HepG2 (cell line): Measurements from ENCODE around the gene APRT. TPM values are rescaled to one million over a fixed set of nuclear protein-coding genes. Genes with fewer than 3 reads are reported as not detected.

Experiments used
- FOXO1 ChIP-seq: sonication (generic); formaldehyde crosslinking; IDR thresholded peaks from 2 replicates; pipeline ENCODE4 v1.4.0; 2020; ENCODE audit warnings: missing genetic modification reagents
- HDAC2 ChIP-seq: sonication (generic); formaldehyde crosslinking; IDR thresholded peaks from 2 replicates; pipeline ENCODE4 v1.4.0; 2020; ENCODE audit warnings: missing genetic modification reagents
- HNRNPUL1 ChIP-seq: fragments of 200-400 bp; formaldehyde crosslinking; IDR thresholded peaks from 2 replicates; pipeline ENCODE4 v1.6.1; 2017; ENCODE audit warnings: low read depth, mild to moderate bottlenecking, low read length, moderate library complexity
- IKZF4 ChIP-seq: sonication (generic); formaldehyde crosslinking; IDR thresholded peaks from 2 replicates; pipeline ENCODE4 v1.5.1; 2020; ENCODE audit warnings: borderline replicate concordance, mild to moderate bottlenecking, low read depth, missing genetic modification reagents; ENCODE audit errors: not compliant biosample characterization
- JUND ChIP-seq: sonication (generic); formaldehyde crosslinking; IDR thresholded peaks from 2 replicates; pipeline ENCODE4 v1.8.0; 2022; ENCODE audit warnings: mild to moderate bottlenecking, missing genetic modification reagents
- MTA1 ChIP-seq: sonication (generic); formaldehyde crosslinking; IDR thresholded peaks from 2 replicates; pipeline ENCODE4 v1.4.0; 2020; ENCODE audit warnings: missing genetic modification reagents, mild to moderate bottlenecking, borderline replicate concordance
- MYC ChIP-seq: sonication (generic); formaldehyde crosslinking; IDR thresholded peaks from 2 replicates; pipeline ENCODE4 v1.9.0; 2021; ENCODE audit warnings: missing genetic modification reagents, borderline replicate concordance
- NPAS2 ChIP-seq: sonication (generic); formaldehyde crosslinking; IDR thresholded peaks from 2 replicates; pipeline ENCODE4 v1.8.0; 2022; ENCODE audit warnings: mild to moderate bottlenecking, missing genetic modification reagents, borderline replicate concordance
- RELA ChIP-seq: sonication (generic); formaldehyde crosslinking; IDR thresholded peaks from 2 replicates; pipeline ENCODE4 v1.4.0; 2020; ENCODE audit warnings: missing genetic modification reagents
- SIX1 ChIP-seq: sonication (generic); formaldehyde crosslinking; IDR thresholded peaks from 2 replicates; pipeline ENCODE4 v1.4.0; 2020; ENCODE audit warnings: missing genetic modification reagents, borderline replicate concordance
- SNAI1 ChIP-seq: sonication (generic); formaldehyde crosslinking; IDR thresholded peaks from 2 replicates; pipeline ENCODE4 v1.5.0; 2020; ENCODE audit warnings: mild to moderate bottlenecking, missing genetic modification reagents, borderline replicate concordance
- TAF15 ChIP-seq: fragments of 200-400 bp; formaldehyde crosslinking; IDR thresholded peaks from one replicate; pipeline ENCODE4 v1.6.1; 2018; ENCODE audit warnings: mild to moderate bottlenecking, low read depth, low read length; ENCODE audit not compliant: poor library complexity, severe bottlenecking
- YY1 ChIP-seq: IDR thresholded peaks from 2 replicates; pipeline ENCODE4 v1.6.1; 2011; ENCODE audit warnings: low read length, low read depth, moderate library complexity, mild to moderate bottlenecking; ENCODE audit not compliant: insufficient read depth, insufficient replicate concordance
- ZMYM3 ChIP-seq: sonication (generic); formaldehyde crosslinking; IDR thresholded peaks from 2 replicates; pipeline ENCODE4 v1.5.1; 2020; ENCODE audit warnings: mild to moderate bottlenecking, missing genetic modification reagents
- ZNF20 ChIP-seq: sonication (generic); formaldehyde crosslinking; IDR thresholded peaks from 2 replicates; pipeline ENCODE4 v1.4.0; 2020; ENCODE audit warnings: mild to moderate bottlenecking, moderate library complexity, missing genetic modification reagents
- ZNF207 ChIP-seq: fragments of 450-650 bp; IDR thresholded peaks from 2 replicates; pipeline ENCODE4 v1.6.1; 2016; ENCODE audit warnings: antibody characterized with exemption, borderline replicate concordance
- ZNF292 ChIP-seq: sonication (generic); formaldehyde crosslinking; IDR thresholded peaks from 2 replicates; pipeline ENCODE4 v1.8.1; 2022; ENCODE audit warnings: mild to moderate bottlenecking, low read depth, missing genetic modification reagents, borderline replicate concordance
- ZNF484 ChIP-seq: sonication (generic); formaldehyde crosslinking; IDR thresholded peaks from 2 replicates; pipeline ENCODE4 v1.5.1; 2020; ENCODE audit warnings: mild to moderate bottlenecking, low read depth, missing genetic modification reagents, borderline replicate concordance
- ZNF615 ChIP-seq: sonication (generic); formaldehyde crosslinking; IDR thresholded peaks from 2 replicates; pipeline ENCODE4 v1.5.0; 2020; ENCODE audit warnings: mild to moderate bottlenecking, missing genetic modification reagents, borderline replicate concordance
- ZNF674 ChIP-seq: sonication (generic); formaldehyde crosslinking; IDR thresholded peaks from 2 replicates; pipeline ENCODE4 v1.5.0; 2020; ENCODE audit warnings: low read depth, mild to moderate bottlenecking, missing genetic modification reagents
- polyA plus RNA-seq, 8 experiments: library from polyadenylated mRNA; depleted of rRNA in 3 of 8; stranded (reverse) in 7 of 8; unstranded in 1 of 8; fragments of >200 nt; fragmentation: Illumina TruSeq in 4 of 8; extraction: Trizol in 4 of 8; gene quantifications; 2 replicates each; pipeline versions ENCODE4 v1.2.1 to v1.2.3, GENCODE V29; 2011 to 2016; ENCODE audit warnings: low read depth in 4 of 8, missing spikeins in 1 of 8, mixed read lengths in 1 of 8; ENCODE audit not compliant: insufficient read depth in 1 of 8
- total RNA-seq, 5 experiments: library from RNA; depleted of rRNA; stranded (reverse); fragments of >200 nt; fragmentation: Illumina TruSeq; extraction: Trizol; gene quantifications; 2 replicates each; pipeline ENCODE4 v1.2.3, GENCODE V29; 2016; ENCODE audit warnings: low read depth in 1 of 5
- TF ChIP-seq, protein P1 (sequence below): sonication (generic); formaldehyde crosslinking; IDR thresholded peaks from 2 replicates; pipeline ENCODE4 v1.5.0; 2020; ENCODE audit warnings: mild to moderate bottlenecking, missing genetic modification reagents, borderline replicate concordance
- TF ChIP-seq, protein P2 (sequence below): sonication (generic); formaldehyde crosslinking; IDR thresholded peaks from 2 replicates; pipeline ENCODE4 v1.4.0; 2020; ENCODE audit warnings: missing genetic modification reagents, borderline replicate concordance
- TF ChIP-seq, protein P3 (sequence below): sonication (generic); formaldehyde crosslinking; IDR thresholded peaks from 2 replicates; pipeline ENCODE4 v1.4.0; 2020; ENCODE audit warnings: missing genetic modification reagents

The APRT gene
- total and polyA plus RNA-seq, 2 of the 13 experiments (the other 11 are each of a cell fraction or from before 2014, with no cell fraction given), result 155 to 242 TPM

DNA sequence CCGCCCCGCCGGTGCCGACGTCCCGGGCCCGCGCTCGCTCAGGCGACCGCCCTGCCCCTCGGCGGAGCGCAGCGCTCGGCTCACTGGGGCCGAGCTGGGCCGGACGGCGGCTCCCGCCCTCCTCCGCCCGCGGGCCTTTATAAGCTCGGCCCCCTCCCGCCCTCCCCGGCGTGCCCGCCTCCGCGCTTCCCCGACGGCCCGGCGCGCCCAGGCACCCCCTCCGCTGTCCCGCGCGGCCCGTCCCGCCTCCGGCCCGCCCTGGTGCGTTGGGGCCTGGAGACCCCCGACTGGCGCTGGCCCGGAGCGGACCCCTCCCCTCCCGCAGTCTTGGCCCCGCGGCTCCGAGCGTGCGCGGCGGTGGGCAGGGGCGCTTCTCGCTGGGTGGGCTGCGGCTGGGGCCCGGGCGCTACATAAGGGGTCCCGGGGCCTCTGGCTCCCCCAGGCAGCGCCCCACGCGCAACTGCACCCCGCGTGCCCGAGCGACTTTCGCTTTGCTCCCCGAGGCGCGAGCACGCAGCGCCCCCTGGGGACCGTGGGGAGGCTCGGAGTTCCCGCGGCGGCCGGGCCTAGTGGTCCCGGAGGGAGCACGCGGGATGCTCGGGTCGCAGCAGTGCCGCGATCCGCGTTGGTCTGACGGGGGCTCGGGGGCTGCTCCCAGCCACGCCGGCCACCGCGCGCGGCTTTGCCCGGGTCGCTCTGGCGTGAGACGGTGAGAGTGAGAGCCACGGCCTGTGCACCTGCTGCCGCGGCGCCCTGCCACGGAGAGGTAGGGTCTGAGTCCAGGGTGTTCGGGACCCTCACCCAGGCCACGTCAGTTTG is 26.4 kb downstream of the APRT start, which contains the start of gene PIEZO1 (continued):
- TF ChIP-seq, protein P1, sequence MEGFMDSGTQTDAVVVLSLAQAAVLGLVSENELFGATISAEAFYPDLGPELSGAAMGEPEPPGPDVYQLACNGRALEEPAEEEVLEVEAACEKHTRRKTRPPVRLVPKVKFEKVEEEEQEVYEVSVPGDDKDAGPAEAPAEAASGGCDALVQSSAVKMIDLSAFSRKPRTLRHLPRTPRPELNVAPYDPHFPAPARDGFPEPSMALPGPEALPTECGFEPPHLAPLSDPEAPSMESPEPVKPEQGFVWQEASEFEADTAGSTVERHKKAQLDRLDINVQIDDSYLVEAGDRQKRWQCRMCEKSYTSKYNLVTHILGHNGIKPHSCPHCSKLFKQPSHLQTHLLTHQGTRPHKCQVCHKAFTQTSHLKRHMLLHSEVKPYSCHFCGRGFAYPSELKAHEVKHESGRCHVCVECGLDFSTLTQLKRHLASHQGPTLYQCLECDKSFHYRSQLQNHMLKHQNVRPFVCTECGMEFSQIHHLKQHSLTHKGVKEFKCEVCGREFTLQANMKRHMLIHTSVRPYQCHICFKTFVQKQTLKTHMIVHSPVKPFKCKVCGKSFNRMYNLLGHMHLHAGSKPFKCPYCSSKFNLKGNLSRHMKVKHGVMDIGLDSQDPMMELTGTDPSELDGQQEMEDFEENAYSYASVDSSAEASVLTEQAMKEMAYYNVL (CRISPR knock-in tag), result no peak
- no peak for TF ChIP-seq YY1
- TF ChIP-seq NPAS2, result no peak
- no peak for TF ChIP-seq IKZF4
- peak; percentile 99 for TF ChIP-seq MTA1 (CRISPR knock-in tag)
- TF ChIP-seq MYC (CRISPR knock-in tag), result peak; percentile 91
- TF ChIP-seq SIX1 (CRISPR knock-in tag), result no peak
- TF ChIP-seq ZNF207, result no peak
- TF ChIP-seq FOXO1 (CRISPR knock-in tag), result peak; percentile 47; the same call in 1 of the 2 replicates
- TF ChIP-seq RELA (CRISPR knock-in tag), result no peak
- TF ChIP-seq SNAI1 (CRISPR knock-in tag), result no peak
- TF ChIP-seq, protein P2, sequence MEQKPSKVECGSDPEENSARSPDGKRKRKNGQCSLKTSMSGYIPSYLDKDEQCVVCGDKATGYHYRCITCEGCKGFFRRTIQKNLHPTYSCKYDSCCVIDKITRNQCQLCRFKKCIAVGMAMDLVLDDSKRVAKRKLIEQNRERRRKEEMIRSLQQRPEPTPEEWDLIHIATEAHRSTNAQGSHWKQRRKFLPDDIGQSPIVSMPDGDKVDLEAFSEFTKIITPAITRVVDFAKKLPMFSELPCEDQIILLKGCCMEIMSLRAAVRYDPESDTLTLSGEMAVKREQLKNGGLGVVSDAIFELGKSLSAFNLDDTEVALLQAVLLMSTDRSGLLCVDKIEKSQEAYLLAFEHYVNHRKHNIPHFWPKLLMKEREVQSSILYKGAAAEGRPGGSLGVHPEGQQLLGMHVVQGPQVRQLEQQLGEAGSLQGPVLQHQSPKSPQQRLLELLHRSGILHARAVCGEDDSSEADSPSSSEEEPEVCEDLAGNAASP, result no peak
- peak; percentile 80 for TF ChIP-seq HDAC2 (CRISPR knock-in tag)
- TF ChIP-seq ZNF292 (CRISPR knock-in tag), result no peak
- peak; percentile 76; the same call in 1 of the 2 replicates for TF ChIP-seq ZNF674
- no peak for TF ChIP-seq TAF15
- TF ChIP-seq ZMYM3, result no peak
- TF ChIP-seq, protein P3, sequence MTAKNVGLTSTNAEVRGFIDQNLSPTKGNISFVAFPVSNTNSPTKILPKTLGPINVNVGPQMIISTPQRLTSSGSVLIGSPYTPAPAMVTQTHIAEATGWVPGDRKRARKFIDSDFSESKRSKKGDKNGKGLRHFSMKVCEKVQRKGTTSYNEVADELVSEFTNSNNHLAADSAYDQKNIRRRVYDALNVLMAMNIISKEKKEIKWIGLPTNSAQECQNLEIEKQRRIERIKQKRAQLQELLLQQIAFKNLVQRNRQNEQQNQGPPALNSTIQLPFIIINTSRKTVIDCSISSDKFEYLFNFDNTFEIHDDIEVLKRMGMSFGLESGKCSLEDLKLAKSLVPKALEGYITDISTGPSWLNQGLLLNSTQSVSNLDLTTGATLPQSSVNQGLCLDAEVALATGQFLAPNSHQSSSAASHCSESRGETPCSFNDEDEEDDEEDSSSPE (CRISPR knock-in tag), result peak; percentile 71
- TF ChIP-seq JUND, result peak; percentile 15; the same call in 1 of the 2 replicates
- TF ChIP-seq ZNF615 (CRISPR knock-in tag), result no peak
- no peak; the same call in 1 of the 2 replicates for TF ChIP-seq HNRNPUL1
- no peak for TF ChIP-seq ZNF484 (CRISPR knock-in tag)
- no peak for TF ChIP-seq ZNF20 (CRISPR knock-in tag)
